Measurements from ENCODE around the gene RTL1.

DNA sequence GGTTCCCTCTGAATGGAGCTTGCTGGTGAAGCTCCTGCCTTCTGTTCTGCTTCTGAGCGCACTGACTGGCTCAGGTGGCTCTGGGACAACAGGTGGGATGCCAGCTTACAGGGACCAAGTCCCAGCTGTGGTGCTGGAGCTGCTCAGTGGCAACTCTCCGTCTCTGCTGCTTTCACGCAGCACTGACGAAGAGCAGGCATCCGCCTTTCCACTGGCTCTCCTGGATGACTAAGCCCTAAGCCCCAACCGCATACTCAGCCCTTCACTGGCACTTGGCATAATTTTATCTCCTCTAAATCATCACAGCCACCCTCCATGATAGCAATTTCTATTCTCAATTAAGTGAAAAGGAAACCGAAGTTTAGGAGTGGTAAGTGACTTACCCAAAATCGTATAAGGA lies 3.7 kb upstream of the RTL1 start:
- TF ChIP-seq, protein P1, sequence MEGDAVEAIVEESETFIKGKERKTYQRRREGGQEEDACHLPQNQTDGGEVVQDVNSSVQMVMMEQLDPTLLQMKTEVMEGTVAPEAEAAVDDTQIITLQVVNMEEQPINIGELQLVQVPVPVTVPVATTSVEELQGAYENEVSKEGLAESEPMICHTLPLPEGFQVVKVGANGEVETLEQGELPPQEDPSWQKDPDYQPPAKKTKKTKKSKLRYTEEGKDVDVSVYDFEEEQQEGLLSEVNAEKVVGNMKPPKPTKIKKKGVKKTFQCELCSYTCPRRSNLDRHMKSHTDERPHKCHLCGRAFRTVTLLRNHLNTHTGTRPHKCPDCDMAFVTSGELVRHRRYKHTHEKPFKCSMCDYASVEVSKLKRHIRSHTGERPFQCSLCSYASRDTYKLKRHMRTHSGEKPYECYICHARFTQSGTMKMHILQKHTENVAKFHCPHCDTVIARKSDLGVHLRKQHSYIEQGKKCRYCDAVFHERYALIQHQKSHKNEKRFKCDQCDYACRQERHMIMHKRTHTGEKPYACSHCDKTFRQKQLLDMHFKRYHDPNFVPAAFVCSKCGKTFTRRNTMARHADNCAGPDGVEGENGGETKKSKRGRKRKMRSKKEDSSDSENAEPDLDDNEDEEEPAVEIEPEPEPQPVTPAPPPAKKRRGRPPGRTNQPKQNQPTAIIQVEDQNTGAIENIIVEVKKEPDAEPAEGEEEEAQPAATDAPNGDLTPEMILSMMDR (IDR thresholded peaks at IDR 0.05; ENCODE audit: low read length), result no peak
- TF ChIP-seq EZH2 (optimal IDR thresholded peaks at IDR 0.05; ENCODE audit: low read depth, low read length), result no peak
